NCI-H345 treated with DMSO at 0.1 percent for 48 hours (cell line): ENCODE data around the gene FRG1.
"Not testable (repeated sequence)": the region's sequence is repeated elsewhere in the genome, so short reads cannot be mapped to it uniquely, and the experiment has no call there.

Experiments used
- DNase-seq: peaks from one replicate; lab custom pipeline; 2025; ENCODE audit not compliant: unreplicated experiment; lab: John Stamatoyannopoulos, UW

Gene FRG1

DNA sequence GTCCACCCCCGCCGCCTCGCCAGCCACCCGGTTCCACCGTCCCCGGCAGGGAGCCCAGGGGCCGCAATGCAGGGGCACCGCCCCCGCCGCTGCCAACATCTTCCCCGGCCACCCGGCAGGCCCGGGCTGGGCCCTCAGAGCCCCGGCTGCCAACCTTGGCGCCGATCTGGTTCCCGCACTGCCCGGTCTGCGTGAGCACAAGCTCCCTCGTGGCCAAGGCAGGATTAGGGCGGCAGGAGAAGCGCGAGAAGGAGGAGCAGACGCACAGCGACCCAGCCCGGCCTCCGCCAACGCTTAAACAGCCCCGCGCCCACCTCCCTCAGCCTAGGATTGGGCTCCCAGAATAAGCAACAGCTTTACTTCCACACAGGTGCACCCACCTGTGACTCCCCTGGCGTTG lies 44.0 kb downstream of the FRG1 start:
- not testable (repeated sequence) for DNase-seq

- not testable (repeated sequence) for DNase-seq
These were observed 45.1 kb downstream of the FRG1 start for GRCh38 chr4:189985651-189986243.

DNA sequence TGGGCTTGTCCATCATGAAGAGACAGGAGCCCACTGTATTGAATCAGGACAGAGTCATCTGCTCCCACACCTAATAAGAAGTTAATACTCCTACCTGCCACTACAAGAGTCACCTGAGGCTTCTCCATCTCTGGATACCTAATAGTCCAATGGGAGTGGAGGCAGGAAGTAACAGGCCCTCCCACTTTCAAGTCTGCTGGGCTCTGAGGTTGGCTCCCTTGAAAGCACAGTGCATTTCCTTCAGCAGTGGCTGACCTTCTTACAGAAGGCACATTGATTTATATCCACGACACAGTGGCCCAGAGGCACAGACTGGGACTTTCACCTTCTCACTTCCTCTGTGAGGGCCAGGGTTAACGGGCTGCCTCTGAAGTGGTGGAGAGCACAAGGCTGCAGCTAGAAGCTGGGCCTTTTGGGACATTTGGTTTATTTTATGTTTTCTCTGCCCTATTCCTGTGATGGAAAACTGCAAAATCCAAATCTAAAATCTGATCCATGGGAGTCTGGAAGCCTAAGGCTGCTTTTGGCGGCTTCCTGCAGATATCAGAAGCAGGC lies 48.3 kb downstream of the FRG1 start:
- no peak for DNase-seq

- not testable (repeated sequence) for DNase-seq
These were observed 49.3 kb downstream of the FRG1 start for GRCh38 chr4:189989941-189990340.
